SU-DHL-6 (cell line): ENCODE results near the gene RFTN1.

Experiments
- H2AFZ ChIP-seq: fragments of 200-600 bp; sonication (generic); 2 replicates; pipeline ENCODE4 v1.6.1; 2014; ENCODE audit warnings: low read depth, mild to moderate bottlenecking, moderate library complexity, mixed read lengths, antibody characterized with exemption, low read length; ENCODE audit not compliant: severe bottlenecking
- H3F3A ChIP-seq: fragments of 200-600 bp; shearing (Covaris generic); 2 replicates; pipeline ENCODE4 v1.6.0; 2016; ENCODE audit warnings: antibody characterized with exemption, mild to moderate bottlenecking; ENCODE audit not compliant: insufficient read depth
- H3K27ac ChIP-seq: fragments of 200-600 bp; sonication (generic); 2 replicates; pipeline ENCODE4 v1.5.1; 2016; ENCODE audit warnings: low read depth, mild to moderate bottlenecking, low read length, moderate library complexity, mixed read lengths
- H3K27me3 ChIP-seq: fragments of 200-600 bp; sonication (generic), shearing (Covaris generic); 2 replicates; pipeline ENCODE4 v1.6.0; 2014; ENCODE audit warnings: mild to moderate bottlenecking, low read length
- H3K36me3 ChIP-seq: fragments of 200-600 bp; sonication (generic); 2 replicates; pipeline ENCODE4 v1.6.1; 2014; ENCODE audit warnings: mild to moderate bottlenecking, low read length, mixed read lengths
- H3K4me2 ChIP-seq: fragments of 300-600, 200-600 bp; shearing (Covaris generic), sonication (generic); 2 replicates; pipeline ENCODE4 v1.6.0; 2014; ENCODE audit warnings: low read length, low read depth, mild to moderate bottlenecking; ENCODE audit not compliant: poor library complexity, severe bottlenecking
- H3K4me3 ChIP-seq: fragments of 200-600 bp; sonication (generic); 2 replicates; pipeline ENCODE4 v1.5.1; 2014; ENCODE audit warnings: antibody characterized with exemption, low read length, mild to moderate bottlenecking, mixed read lengths; ENCODE audit not compliant: insufficient read depth, poor library complexity, severe bottlenecking
- H3K79me2 ChIP-seq: fragments of 200-600 bp; sonication (generic); 2 replicates; pipeline ENCODE4 v1.6.1; 2014; ENCODE audit warnings: mild to moderate bottlenecking, low read length, moderate library complexity; ENCODE audit not compliant: insufficient read depth
- H3K9ac ChIP-seq: fragments of 200-600 bp; sonication (generic); 2 replicates; pipeline ENCODE4 v1.7.0; 2014; ENCODE audit warnings: mild to moderate bottlenecking, low read length
- H3K9me2 ChIP-seq: fragments of 200-600 bp; sonication (generic); replicated peaks from 2 replicates; pipeline ENCODE4 v1.6.1; 2014; ENCODE audit warnings: low read length; ENCODE audit not compliant: insufficient read depth
- H3K9me3 ChIP-seq: fragments of 200-600 bp; sonication (generic); 2 replicates; pipeline ENCODE4 v1.6.1; 2014; ENCODE audit warnings: low read length, mixed read lengths; ENCODE audit not compliant: insufficient read depth
- H4K20me1 ChIP-seq: fragments of 200-600 bp; sonication (generic); 2 replicates; pipeline ENCODE4 v1.6.1; 2014; ENCODE audit warnings: low read depth, mild to moderate bottlenecking, antibody characterized with exemption, low read length, moderate library complexity, mixed read lengths
- CTCF ChIP-seq: fragments of 200-600 bp; sonication (generic); IDR thresholded peaks from one replicate; pipeline ENCODE4 v1.5.1; 2017; ENCODE audit warnings: antibody characterized with exemption, mild to moderate bottlenecking, low read length, moderate library complexity; ENCODE audit not compliant: insufficient read depth, poor library complexity, severe bottlenecking
- EZH2phosphoT487 ChIP-seq: fragments of 200-600 bp; sonication (generic), shearing (Covaris generic); conservative IDR thresholded peaks from 2 replicates; pipeline ENCODE4 v1.6.1; 2018; ENCODE audit warnings: mild to moderate bottlenecking, antibody characterized with exemption, low read length, moderate library complexity, mixed read lengths

Gene RFTN1

GRCh38 chr3:16325850-16326249 lies 187.6 kb downstream of the RFTN1 start:
- Histone ChIP-seq H3K4me3 (no peak overlapping the region), H3K79me2 (peaks cover 6% of the 10 kb centered on the region; the same call in 1 of the 2 replicates), H3K27me3 (no peaks in the 10 kb centered on the region), H3K4me2 (no peak overlapping the region), H3K27ac (no peak overlapping the region), H3F3A (0 out of 2 replicates have a peak, but pooled peaks cover 14% of the 10 kb centered on the region), H3K9ac (no peak overlapping the region), H3K36me3 (peaks cover 15% of the 10 kb centered on the region; the same call in 1 of the 2 replicates), H3K9me2 (no peaks in the 10 kb centered on the region), H3K9me3 (no peaks in the 10 kb centered on the region), H2AFZ (no peak overlapping the region), H4K20me1 (no peaks in the 10 kb centered on the region; the same call in 1 of the 2 replicates)
- no peak for TF ChIP-seq EZH2phosphoT487
- no peak for TF ChIP-seq CTCF

GRCh38 chr3:16323737-16324136 lies 189.8 kb downstream of the RFTN1 start:
- TF ChIP-seq EZH2phosphoT487 (no peak), CTCF (no peak)
- no peak overlapping the region for H3K4me2 ChIP-seq
- no peaks in the 10 kb centered on the region; the same call in 1 of the 2 replicates for H4K20me1 ChIP-seq
- H3K9ac ChIP-seq = no peak overlapping the region
- peaks cover 26% of the 10 kb centered on the region for H3K36me3 ChIP-seq
- 0 out of 2 replicates have a peak, but pooled peaks cover 14% of the 10 kb centered on the region for H3F3A ChIP-seq
- no peak overlapping the region for H2AFZ ChIP-seq
- peaks cover 3% of the 10 kb centered on the region; the same call in 1 of the 2 replicates for H3K79me2 ChIP-seq
- no peak overlapping the region for H3K27ac ChIP-seq
- H3K9me2 ChIP-seq = no peaks in the 10 kb centered on the region
- no peaks in the 10 kb centered on the region for H3K27me3 ChIP-seq
- H3K9me3 ChIP-seq = no peaks in the 10 kb centered on the region
- H3K4me3 ChIP-seq = no peak overlapping the region

GRCh38 chr3:16322189-16322588 lies 191.3 kb downstream of the RFTN1 start:
- no peaks in the 10 kb centered on the region for H3K9me3 ChIP-seq
- TF ChIP-seq CTCF (no peak), EZH2phosphoT487 (no peak)
- peaks cover 3% of the 10 kb centered on the region; the same call in 1 of the 2 replicates for H3K79me2 ChIP-seq
- no peaks in the 10 kb centered on the region for H4K20me1 ChIP-seq
- H3K9ac ChIP-seq = no peak overlapping the region
- H3K36me3 ChIP-seq = peaks cover 28% of the 10 kb centered on the region
- no peak overlapping the region for H3K4me3 ChIP-seq
- H2AFZ ChIP-seq = no peak overlapping the region
- H3K4me2 ChIP-seq = no peak overlapping the region
- H3K27ac ChIP-seq = no peak overlapping the region
- no peaks in the 10 kb centered on the region for H3K27me3 ChIP-seq
- no peaks in the 10 kb centered on the region for H3K9me2 ChIP-seq
- H3F3A ChIP-seq = 0 out of 2 replicates have a peak, but pooled peaks cover 14% of the 10 kb centered on the region
